Cerebellar nuclear complex (tissue), 1 donor: Measurements from ENCODE around the gene GZMB.
"Not testable (repeated sequence)": the region's sequence is repeated elsewhere in the genome, so short reads cannot be mapped to it uniquely, and the experiment has no call there.

Source experiments
- DNase-seq, 2 experiments: peaks; one replicate each; lab custom pipeline; 2025; lab: John Stamatoyannopoulos, UW

The GZMB gene, protein sequence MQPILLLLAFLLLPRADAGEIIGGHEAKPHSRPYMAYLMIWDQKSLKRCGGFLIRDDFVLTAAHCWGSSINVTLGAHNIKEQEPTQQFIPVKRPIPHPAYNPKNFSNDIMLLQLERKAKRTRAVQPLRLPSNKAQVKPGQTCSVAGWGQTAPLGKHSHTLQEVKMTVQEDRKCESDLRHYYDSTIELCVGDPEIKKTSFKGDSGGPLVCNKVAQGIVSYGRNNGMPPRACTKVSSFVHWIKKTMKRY

DNA sequence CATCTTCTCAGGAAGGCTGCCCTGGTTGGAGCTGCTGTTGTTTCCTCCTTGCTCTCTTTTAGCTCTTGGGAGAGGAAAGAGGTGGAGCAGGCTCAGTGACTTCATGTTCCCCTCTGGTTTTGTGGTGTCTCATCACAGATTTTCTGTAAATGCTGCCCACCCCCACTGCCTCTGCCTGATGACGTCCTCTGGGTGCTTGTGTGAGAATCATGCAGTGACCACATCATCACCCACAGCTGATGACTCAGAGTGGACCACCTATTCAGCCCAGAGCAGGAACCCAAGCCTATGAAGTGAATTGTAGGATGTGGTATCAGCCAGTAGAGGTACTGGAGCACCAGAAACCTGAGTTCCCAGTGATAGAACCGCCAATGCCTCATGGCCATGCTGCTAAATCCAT is at the start of gene GZMB:
TSS of gene GZMB (minus strand) at position 33 of the 400 bp plus-strand sequence. CDS start at position 3, 30 bp downstream.
- DNase-seq, result no peak

DNA sequence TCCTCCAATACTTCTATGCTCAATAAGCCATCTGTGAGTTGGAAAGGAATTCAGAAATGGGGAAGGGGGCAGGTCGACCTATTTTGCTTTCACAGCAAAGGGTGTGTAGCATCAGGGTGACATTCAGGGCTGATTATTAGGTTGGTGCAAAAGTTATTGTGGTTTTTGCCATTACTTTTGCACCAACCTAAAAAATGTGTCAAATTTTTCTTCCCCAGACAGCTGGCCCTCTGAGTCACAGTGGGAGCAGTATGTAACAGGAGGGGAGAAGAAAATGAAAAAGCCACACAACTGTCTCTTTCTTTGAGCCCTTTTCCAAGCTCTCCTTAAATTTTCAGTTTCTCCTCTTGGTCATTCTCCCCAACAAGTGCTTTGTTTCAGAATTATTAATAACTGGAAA is 47.1 kb upstream of the GZMB start:
- no peak for DNase-seq

DNA sequence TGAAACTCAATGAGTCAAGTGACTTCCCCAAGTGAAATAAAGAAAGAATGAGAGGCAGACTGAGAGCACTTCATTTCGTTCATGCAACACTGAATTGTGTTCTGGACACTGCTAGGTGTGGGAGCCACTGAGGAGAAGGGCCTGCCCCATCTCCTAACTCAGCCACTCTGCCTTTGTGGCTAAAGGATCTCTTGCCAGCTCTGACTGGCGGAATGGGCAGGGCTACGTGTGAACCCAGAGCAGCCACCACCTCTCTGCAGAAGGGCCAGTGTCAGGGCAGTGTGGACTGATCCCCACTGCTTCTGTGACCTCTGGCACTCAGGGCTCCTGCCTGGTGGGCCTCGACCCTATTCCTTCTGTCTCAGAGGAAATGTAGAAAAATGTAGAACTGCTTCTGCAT is 46.5 kb upstream of the GZMB start:
- no peak for DNase-seq

DNA sequence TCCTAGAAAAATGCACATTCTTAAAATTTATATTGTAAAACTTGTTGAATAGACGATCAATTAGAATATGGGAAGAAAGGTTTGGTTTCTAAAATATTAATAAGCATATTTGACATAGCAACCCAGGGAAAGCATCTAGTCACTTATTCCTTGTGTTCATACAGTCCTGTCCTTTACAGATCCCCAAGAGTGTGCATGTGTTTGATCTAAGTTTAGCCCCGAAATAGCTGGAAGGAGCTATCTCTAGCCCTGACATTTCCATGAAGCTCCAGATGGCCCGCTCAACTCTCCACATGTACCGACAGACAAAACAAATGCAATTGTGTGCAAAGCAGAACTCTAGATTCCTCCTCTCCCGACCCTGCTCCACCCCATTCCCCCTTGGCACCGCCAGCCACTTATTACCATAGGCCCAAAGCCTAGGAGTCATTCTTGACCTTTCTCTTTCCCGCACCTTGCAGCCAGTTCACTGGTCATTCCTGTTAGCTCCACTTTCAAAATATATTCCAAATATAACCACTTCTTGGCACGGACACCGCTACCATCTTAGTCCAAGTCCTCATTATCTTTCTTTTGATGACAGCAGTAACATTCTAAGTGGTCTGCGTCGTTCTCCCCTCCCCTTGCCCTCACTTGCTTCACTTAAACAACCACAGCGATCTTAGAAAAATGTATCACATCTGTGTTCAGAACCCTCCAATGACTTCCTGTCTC is 45.4 kb upstream of the GZMB start:
- no peak for DNase-seq

DNA sequence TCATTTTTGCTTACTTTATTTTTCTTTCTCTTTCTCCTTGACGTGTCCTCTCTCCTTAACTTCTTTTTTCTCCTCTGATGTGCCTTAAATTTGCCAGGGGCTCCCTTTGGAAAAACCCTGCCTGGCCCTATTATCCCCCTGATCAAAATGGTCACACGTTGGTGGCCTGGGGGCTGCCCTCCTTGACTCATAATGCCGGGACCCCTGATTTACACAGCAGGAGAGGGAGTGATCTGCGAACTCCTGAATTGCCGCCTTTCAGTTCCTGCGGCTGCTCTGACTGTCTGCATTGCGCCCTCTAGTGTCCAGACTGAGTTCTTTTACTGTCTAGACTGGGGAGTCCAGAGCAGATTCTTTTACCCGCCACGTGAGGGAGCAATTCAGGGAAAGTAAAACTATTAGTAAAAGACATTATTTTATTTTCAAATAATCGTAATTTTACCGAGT is 44.8 kb upstream of the GZMB start:
- no peak for DNase-seq

DNA sequence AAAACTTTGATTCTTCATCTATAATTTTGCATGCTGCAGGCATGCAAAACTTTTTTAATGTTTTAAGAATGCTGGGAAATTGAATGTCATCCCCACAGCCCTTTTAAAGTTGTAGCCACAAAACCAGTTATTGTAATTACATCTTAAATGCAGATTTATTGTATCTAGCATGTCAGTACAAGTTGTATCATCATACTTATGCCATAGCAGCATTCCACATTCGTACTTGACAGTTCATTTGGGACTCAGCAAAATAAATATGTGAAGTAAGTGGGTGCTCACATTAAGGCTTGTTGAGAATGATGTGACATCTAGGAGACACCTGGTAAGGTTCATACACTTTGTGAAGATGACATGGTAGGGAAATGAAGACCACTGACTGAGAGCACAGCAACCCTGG is 44.0 kb upstream of the GZMB start:
- DNase-seq, result no peak

DNA sequence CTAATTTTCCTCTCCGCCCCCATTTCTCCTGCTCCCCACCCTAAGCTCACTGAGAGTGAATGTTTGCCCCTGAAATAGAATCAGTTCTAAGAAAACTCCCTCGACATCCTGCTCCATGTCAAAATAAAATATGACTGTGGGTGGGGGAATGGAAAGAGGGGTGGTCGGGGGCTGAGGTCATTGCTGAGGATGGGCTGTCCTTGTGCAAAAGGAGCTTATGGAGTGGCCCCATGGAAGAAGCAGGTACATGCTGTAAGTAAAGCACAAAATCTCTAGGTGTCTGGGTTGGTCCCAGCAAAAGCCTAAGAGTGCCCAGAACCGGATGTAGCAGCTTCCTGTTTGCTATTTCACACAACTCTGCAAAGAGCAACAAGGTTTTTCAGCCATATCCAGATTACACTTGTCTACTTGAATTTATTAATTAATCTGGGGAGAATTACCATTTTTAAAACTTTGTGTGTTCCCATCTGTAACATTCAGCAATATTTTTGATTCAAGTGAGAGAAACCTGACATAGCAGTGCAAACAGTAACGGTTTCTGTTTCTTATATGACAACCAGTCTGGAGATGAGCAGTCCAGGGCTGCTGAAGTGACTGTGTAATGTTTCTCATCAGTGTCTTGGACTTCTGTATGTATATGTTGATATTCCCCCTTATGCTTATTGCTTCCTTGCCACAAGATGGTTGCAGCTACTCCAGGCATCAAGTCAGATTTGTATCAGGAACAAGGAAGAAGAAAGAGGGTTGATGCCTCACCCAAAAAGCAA is 40.4 kb upstream of the GZMB start:
- DNase-seq, result no peak

DNA sequence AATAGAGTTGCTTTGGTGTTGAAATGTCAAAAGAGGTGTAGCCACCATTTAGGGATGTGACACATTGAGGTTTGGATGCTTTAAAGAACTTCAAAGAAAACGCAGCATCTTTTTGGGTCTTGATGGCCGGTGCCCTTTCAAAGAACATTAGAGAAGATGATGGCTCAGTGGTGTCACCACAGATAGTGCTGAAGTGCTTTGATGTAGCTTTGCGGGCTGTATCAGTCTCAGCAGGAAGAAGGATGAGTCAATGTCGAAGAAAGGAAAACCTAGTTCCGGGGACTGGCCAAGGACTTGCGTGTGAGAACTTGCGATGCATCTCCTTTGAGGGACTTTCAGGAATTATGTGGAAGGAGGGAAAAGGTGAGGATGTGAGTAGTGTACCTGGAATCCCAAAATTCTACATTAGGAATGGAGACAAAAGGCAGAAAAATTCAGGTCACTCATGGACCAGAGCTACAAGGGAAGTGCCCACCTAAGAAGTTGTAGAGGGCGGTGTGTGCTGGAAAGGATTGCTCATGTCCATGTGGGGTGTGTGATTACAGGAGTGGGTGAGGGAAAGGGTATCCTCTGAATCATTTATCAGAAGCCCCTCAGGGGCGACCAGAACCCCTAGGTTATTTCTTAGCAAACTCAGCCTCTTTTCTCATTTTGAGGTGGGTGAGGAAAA is 39.7 kb upstream of the GZMB start:
- DNase-seq, result no peak

DNA sequence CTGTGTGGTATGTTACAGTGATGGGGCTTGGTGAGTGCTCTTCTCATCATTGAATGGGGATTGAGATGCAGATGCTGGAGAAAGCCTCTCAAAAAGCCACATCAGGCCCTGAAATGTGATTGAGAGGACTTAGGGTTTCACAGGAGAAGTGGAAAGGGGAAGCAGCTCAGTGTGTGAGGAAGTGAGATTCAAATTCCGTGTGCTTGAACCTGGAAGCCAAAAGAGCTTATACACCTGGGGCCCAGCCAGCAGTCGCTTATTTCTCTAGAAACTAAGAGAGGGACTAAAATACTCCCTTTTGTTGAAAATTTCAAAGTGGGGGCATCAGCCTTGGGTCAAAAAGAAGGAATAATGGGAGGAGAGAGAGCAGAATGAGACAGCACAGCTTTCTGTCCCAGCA is 39.1 kb upstream of the GZMB start:
- no peak for DNase-seq

DNA sequence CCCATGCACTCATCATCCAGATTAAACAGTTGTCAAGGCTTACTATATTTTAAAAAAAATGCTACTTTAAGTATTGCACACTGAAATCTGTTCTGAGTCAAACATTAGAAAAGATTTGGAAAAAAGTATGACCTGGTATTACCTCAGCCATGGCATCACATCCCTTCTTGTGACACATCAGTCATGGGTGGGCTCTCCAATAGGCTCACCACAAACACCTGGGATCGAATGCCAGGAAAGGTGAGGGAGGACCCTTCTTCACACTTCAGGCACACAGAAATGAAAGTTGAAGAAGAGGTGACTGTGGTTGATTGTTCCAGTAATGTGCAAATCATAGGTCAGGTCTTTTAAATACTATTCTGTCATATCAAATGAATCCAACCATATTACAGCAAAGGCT is 36.6 kb upstream of the GZMB start:
- DNase-seq, result no peak

DNA sequence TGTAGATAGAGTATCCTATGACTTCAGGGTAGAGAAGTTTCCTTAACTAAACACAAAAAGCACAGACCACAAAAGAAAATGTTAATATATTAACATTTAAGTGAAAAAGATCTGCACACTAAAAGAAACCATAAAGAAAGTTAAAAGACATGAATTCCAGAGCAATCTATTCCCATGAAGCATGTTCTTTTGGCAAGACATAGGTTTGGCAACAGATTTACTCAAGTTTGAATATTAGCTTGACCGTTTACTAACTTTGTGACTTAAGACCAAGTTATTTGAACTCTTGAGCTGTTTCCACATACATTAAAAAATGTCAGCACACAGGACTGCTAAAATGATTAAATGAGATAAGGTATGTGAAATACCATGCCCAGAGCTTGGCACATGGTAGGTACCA is 35.7 kb upstream of the GZMB start:
- no peak for DNase-seq

DNA sequence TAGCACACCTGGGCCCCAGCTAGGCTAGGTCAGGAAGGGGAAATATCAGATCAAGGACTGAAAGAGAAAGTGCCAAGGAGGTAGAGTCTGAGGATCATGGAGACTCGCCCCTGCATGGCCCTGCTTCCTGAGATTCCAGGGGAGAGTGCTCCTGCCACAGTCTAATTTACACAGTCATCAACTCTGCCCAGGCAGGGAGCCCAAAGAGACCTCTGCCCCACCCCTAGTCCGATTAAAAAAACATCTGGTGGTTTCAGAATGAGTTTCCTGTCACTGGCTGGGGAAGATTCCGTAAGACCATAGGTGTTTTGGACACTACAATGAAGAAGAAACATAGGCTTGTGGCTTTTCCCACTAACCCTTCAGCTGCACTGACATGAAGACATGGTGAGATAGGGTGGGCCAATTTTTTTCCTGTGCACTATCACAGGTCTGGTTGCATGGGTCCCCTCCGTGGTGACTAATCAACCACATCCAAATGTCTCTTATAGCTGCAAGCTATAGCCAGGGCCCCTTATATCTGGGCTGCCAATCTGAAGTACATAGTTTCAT is 31.5 kb upstream of the GZMB start:
- no peak for DNase-seq

DNA sequence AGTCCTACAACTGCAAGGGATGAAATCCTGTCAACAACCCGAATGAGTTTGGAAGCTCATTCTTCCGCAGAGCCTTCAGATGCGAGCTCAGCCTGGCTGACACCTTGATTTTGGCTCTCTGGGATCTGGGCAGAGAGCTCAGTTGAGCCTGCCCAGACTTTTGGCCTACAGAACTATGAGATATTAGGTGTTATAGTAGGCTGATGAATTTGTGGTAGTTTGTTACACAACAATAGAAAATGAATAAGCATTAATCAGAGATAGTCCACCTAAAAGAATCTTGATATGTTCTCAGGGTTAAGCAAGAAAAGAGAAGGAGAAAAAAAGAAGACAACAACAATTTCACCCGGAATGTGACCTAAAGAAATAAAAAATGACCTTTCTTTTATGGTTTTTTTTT is 30.4 kb upstream of the GZMB start:
- no peak for DNase-seq

DNA sequence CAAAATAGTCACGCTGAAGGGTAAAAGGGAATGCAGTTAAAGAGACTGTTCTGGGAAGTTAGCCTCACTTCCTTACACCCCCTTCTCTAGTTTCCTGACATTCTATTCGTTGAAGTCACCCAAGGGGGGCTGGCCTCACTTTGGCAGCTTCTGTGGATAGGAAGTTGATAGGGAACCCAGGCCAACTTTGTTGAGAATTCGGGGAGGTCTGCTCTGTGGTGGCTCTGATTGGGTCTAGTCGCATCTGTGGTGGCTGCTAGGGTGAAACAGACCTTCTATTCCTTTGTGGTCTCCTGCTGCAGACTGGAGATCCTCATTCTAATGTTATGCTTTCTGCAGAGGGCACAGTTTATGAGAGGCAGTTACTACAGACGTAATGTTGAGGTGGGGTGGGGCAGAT is 28.8 kb upstream of the GZMB start:
- no peak for DNase-seq

DNA sequence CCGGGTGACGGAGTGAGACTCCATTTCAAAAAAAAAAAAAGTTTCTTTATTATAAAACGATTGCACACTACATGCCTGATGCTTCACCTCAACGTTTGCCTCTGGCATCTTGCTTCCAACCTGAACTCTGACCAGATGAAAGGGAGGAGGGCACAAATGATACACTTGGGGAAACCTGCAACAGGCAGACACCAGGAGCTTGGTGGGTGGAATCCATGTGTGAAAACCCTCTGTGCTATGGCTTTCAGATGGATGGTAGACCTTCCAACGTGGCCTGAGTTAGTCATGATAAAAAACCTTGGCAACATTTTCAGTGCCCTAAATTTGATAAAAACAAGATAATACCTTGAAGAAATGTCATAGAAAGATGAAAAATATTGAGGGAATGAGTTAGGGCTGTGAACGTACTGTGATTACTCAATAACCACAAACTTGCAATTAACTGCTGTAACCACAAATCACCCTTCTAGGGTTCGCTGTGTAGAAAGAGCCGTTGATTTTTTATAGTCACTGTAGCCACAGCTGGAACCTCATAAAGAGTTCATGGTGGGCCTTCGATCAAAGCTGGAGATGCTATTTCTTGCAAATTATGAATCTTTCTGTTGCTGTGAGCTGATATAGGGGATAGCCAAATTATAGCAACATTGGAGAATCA is 26.1 kb upstream of the GZMB start:
- DNase-seq, result no peak

DNA sequence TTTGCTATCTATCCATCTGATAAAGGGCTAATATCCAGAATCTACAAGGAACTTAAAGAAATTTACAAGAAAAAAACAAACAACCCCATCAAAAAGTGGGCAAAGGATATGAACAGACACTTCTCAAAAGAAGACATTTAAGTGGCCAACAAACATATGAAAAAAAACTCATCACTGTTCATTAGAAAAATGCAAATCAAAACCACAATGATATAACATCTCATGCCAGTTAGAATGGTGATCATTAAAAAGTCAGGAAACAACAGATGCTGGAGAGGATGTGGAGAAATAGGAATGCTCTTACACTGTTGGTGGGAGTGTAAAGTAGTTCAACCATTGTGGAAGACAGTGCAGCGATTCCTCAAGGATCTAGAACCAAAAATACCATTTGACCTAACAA is 14.4 kb upstream of the GZMB start:
- not testable (repeated sequence) for DNase-seq

DNA sequence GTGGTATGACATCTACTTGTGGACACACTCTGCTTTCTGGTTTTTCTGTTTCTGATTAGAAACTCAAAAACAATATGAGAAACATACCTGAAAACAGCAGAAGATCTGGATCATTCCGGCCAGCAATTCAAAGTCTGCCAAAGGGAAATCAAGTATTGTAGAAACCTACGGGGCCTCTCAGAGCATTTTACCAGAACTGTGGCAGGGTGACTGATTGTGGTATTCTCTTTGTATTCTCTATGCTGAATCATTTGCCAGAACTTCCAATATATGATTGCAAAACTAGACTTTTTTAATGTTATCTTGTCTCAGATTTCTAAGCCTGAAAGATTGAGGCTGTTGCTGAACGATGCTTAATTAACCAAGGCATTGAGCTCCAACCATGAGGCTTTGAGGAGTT is 5.9 kb upstream of the GZMB start:
- no peak for DNase-seq

DNA sequence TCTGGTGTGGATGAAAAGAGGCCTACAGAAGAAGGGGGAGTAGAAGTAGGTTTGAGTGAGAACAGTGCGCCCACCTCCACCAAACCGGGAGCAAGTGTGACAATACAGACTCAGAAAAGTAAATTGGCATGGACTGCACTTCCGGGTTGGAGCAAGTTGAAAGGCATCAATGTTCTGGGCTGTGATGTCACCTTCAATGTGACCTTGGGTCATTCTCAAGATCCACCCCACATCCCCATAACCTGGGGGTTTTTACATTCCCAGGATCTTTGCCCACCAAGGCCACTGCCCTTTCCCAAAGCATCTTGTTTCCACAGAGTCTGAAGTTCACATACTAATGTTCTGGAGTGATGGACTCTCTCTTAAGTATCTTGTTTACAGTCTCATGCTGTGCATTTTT is 5.3 kb upstream of the GZMB start:
- DNase-seq, result no peak

DNA sequence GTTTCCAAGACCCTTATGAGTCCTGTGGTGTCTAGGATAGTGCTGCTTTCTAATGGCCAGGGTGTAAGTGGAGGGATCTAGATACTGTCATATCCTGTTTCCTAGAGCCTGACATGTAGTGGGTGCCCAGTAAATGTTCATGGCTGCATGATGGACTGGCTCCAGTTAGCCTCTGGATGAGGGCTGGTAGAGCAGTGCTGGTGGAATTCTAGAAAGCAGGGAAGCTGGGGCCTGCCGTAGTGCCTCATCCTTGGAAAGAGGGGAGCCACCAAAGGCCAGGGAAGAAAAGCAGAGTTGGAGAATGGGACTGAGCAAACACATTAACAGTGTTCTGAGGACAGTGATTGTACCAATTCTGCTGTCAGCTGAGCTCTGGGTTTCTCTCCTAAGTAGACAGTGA is 637 bp downstream of the GZMB start:
- DNase-seq, result no peak

DNA sequence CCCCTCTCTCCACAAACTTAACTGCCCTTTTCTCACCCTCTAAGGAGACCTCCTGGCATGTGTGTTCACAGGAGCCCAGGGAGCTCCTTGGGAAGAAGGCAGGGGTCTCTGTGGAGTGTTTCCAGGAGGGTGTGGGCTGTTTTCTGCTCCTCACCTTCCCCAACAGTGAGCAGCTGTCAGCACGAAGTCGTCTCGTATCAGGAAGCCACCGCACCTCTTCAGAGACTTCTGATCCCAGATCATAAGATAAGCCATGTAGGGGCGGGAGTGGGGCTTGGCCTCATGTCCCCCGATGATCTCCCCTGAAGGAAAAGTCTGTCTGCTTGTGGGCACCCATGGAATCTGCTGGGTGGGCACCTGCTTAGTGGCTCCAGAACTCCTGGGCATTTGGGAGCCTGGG is 1.2 kb downstream of the GZMB start:
- DNase-seq, result no peak

DNA sequence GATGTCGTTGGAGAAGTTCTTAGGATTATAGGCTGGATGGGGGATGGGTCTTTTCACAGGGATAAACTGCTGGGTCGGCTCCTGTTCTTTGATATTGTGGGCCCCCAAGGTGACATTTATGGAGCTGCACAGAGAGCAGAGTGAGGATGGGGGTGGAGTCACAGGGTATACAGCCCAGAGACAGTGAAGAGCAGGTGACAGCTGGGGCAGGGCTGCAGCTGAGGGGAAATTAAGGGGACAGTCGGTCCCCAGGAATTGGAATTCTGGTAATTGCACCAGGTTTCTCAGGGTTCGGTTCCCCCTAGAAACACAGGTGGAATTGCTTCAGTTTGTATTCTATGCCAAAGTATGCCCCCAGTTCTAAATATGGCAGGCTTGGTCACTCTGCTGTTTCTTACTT is 1.7 kb downstream of the GZMB start:
- no peak for DNase-seq
